Stimulated activated CD4-positive, alpha-beta T cell treated with anti-CD3 and anti-CD28 coated beads, Interleukin-4, amount 100 ng/mL, for 4 hours (primary cell): Measurements from ENCODE around the gene PLD4.
"Not testable (repeated sequence)": the region's sequence is repeated elsewhere in the genome, so short reads cannot be mapped to it uniquely, and the experiment has no call there.

Experiments used
- DNase-seq, 2 experiments: peaks; one replicate each; pipeline ENCODE4 v3.0.0-alpha.2; 2020

The PLD4 gene

DNA sequence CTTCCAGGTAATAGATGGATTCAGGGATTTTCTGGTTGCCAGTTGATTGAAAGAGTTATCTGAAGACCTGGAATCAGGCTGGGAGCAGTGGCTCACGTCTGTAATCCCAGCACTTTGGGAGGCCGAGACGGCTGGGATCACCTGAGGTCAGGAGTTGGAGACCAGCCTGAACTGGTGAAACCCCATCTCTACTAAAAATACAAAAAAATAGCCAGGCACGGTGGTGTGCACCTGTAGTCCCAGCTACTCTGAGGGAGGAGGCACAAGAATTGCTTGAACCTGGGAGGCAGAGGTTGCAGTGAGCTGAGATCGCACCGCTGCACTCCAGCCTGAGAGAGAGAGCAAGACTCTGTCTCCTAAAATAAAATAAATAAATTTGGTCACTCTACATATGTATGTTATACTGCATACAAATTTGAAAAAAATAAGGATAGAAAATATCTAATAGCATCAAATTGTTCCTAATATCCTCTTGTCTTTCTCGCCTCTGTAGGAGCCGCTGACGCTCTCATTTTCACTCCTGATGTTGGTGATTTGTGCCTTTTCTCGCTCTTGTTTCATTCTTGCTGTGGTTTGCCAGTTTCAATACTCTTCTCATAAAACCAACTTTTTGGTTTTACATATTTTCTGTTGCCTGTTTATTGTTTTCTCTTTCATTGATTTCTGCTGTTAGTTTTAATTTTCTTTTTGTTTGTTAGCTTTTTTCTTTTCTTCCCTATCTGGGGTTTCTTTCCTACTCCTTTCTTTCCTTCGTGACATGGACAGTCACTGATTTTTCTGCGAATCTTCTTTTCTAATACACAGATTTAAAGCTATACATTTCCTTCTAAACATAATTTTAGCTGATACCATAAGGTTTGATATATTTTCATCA is 23.8 kb upstream of the PLD4 start:
- DNase-seq, result no peak

DNA sequence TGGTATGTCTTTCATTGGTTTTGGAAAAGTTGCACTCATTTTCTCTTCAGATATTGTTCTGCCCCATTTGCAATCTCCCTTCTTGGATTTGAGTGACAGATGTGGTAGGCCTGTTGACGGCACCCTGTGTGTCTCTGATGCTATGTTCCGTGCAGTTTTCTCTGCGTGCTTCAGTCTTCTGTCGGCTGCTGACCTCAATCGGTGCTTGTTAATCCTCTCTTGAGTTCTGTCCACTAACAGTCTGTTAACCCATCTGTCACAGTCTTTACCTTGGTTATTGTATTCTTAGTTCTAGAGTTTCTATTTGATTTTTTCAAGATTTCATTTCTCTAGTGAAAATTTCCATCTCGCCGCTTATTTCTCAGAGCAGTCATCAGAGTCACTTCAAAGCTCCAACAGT is 20.7 kb upstream of the PLD4 start:
- no peak for DNase-seq

- not testable (repeated sequence) for DNase-seq
Observed at GRCh38 chr14:104904650-104905578, 19.8 kb upstream of the PLD4 start.

GRCh38 chr14:104905579-104905933 is 19.1 kb upstream of the PLD4 start:
- DNase-seq, result not testable (repeated sequence)

DNA sequence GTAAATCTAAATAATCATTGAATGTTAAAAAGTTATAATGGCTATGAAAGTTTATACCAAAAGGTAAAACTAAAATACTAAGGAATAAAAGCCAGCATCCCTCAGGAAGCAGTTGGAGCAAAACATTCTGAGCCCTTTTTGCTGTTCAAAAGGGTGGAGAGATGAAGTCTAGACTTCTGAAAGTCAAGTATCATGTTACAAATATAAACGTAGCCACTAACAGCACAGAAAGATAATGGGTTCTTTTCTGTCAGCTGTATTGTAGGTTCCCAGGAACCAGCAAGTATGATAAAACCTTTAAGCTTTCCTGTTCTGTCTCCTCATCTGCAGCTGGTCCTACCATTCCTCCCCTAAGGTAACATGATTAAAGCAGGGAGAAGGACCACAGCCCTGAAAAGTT is 16.4 kb upstream of the PLD4 start:
- no peak for DNase-seq

DNA sequence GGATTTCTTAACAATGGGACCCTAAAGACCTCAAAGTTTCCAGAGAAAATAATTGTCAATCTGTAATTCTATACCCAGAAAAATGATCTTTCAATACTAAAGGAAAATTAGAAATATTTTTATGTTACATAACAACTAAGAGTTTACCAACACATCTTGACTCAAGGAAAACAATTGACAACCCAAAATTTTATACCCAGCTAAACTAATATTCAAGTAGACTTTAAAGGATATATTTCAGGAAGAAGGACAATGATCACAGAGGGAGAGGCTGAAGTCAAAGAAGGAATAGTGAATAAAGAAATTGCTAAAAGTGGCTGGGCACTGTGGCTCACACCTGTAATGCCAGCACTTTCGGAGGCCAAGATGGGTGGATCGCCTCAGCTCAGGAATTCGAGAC is 12.6 kb upstream of the PLD4 start:
- no peak for DNase-seq

DNA sequence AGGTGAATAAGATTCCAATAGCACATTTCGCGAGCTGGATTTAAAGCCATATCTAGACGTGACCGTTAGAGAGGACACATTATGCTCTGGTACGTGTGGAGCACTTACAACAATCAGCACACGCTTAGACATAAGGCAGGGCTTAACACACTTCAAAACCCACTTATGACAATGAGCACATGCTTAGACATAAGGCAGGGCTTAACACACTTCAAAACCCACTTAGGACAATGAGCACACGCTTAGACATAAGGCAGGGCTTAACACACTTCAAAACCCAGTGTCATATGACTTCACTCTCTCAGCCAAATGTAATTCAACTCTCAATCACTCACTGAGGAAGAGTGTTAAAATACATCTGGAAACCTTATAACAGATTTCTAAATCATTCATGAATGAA is 11.2 kb upstream of the PLD4 start:
- no peak for DNase-seq

- no peak for DNase-seq
Observed at GRCh38 chr14:104917116-104917515, 7.6 kb upstream of the PLD4 start.

GRCh38 chr14:104917993-104918392 is 6.7 kb upstream of the PLD4 start:
- DNase-seq, result no peak

DNA sequence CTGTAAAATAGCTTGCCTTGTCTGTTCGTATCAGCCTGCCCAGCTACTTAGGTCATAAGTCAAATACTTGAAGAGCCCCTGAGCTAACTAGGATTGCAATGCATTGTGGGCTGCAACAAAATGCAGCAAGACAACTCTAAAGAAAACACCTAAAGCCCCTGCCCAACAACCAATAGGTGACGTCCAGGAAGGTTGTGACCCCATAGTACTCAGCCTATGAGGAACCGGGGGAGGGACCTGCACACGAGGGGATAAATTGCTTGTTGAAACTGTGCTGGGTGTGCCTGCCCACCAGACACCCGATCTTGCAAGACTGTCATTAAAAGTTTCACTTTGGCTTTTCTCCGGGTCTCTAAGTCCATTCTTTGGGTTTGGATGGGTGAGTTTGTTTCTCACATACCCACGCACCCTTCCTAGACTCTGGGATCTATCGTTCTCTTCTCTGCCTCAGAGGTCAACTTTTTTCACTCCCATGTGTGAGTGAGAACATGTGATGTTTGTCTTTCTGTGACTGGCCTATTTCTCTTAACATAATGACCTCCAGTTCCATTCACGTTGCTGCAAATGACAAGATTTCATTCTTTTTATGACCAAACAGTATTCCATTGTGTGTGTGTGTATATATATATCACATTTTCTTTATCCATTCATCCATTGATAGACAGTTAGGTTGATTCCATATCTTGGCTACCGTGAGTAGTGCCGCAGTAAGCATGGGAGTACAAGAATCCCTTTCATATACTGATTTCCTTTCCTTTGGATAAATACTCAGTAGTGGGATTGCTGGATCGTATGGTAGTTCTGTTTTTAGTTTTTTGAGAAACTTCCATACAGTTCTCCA is 5.3 kb upstream of the PLD4 start:
- DNase-seq, result not testable (repeated sequence)

- no peak for DNase-seq
Observed at GRCh38 chr14:104919993-104920315, 4.7 kb upstream of the PLD4 start.

- no peak for DNase-seq
Observed at GRCh38 chr14:104923640-104924420, 849 bp upstream of the PLD4 start.

DNA sequence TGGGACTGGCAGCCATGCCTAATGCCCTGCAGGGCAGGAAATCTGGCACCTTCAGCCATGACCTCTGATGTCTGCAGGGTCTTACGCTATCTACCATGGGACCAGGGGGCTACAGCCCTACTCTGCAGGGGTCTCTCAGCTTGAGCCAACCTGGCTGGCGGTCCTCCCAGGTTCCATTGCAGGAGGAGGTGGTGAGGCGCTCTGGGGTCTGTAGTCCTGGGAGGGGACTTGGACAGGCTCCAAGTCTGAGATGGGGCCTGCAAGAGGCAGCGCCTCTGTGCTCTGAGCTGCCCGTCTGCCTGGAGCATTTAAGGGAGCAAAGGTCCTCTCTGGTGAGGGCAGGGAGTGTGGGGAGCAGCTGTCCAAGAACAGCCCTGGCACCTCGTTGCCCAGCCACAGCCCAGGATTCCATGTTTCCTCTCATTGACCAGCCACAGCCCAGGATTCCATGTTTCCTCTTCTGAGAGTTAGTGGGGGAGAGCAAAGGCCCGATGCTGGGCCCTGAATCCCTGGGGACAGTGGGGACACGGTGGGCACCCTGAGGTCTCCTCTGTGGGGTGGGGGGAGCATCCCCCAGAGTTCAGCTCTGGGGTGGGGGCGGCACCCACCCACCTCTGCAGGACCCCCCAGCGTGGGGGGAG is 655 bp downstream of the PLD4 start:
- no peak for DNase-seq

GRCh38 chr14:104925855-104926609 is 1.4 kb downstream of the PLD4 start:
- no peak for DNase-seq

DNA sequence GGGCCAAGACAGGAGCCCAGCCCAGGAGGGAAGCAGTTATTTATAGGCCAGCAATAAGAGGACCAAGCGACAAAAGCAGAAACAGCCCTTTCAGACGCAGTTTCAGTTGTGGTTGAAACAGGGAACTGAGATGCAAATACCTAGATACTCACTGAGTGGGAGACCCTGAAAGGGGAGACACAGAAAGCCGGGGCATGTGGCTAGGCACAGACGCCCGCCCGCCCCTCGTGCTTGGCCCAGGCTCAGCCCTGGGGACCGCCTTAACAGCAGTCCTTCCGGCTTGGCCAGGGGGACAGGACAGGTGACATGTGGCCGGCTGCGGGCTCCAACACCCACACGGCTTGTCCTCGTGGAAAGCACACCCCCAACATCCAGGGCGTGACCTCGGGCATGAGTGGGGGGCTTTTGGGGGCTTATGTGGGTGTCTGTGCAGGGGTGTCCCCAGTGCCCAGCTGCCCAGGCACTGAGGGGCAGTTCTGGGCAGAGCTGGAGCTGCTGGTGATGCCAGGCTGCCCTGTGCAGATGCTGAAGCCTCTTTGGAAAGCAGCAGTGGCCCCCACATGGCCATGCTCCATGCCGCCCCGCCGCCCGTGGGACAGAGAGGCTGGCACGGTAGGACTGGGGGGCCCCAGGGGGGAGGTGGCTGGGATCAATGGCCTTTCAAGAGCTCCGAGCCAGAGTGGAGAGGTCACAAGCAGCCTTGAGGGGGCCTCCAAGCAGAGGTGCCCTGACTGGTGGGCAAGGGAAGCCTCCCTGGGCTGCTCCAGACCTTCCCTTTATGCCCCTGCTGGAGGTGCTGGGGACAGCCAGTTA is 2.1 kb downstream of the PLD4 start:
- DNase-seq, result no peak

GRCh38 chr14:104927432-104927816 is 2.7 kb downstream of the PLD4 start:
- DNase-seq, result no peak

DNA sequence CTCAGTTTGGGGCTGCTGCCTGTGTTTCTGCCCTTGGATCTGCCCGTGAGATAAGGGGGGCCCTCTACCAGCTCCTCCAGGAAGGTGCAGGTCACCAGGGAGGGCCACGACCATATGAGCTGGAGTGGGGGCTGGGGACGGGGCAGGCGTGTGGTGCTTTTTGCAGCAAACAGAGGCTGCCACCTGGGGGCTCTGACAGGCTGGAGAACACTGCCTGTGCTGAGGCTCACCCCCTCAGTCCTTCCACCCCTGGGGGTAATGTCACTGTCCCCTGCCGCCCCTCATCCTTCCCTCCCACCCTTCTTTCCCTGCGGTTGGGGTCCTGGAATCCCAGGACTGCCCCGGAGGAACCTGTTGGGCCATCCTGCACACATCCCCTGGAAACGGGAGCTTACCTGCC is 3.2 kb downstream of the PLD4 start:
- no peak for DNase-seq

DNA sequence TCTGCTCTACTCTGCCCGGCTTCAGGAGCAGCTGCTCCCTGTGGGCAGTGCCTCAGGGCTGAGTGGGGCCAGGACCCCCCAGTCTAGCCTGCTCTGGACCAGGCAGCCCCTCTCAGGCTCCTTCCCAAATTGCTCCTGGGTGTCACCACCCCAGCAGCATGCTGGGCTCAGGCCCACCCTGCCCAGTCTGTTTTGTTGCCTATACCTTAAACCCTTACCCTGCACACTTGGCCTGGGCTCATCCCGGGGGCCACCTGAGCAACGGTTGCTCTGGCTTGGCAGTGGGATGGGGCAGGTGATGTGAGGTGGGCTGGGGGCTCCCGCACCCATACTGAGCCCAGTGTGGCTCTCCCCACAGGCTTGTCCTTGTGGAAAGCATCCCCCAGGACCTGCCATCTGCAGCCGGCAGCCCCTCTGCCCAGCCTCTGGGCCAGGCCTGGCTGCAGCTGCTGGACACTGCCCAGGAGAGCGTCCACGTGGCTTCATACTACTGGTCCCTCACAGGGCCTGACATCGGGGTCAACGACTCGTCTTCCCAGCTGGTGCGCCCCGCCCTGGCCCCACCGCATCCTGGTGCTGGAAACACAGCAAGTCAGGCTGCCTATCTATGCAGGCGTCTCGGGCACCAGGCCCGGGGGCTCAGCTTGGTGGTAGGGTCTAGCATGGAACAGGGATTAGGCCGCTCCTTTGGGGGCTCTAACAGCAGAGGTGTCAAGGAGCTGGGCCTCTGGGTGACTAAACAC is 3.9 kb downstream of the PLD4 start:
- no peak for DNase-seq
